GM12873 (cell line): ENCODE measurements around the gene DENND11.

Source experiments
- CTCF ChIP-seq: IDR thresholded peaks from 2 replicates; pipeline ENCODE4 v1.5.1; 2012; ENCODE audit warnings: low read depth, mild to moderate bottlenecking, moderate library complexity, low read length, control low read depth; ENCODE audit not compliant: insufficient read depth; ENCODE audit errors: missing control alignments

The DENND11 gene

GRCh38 chr7:141691540-141691939 lies 10.4 kb downstream of the DENND11 start:
- TF ChIP-seq CTCF = no peak

GRCh38 chr7:141688043-141688442 lies 13.9 kb downstream of the DENND11 start:
- TF ChIP-seq CTCF = no peak

- TF ChIP-seq CTCF = no peak
These were observed 15.3 kb downstream of the DENND11 start for GRCh38 chr7:141686670-141687069.

- no peak for TF ChIP-seq CTCF
These were observed 15.9 kb downstream of the DENND11 start for GRCh38 chr7:141686074-141686473.

- no peak for TF ChIP-seq CTCF
These were observed 16.5 kb downstream of the DENND11 start for GRCh38 chr7:141685285-141686023.

- no peak for TF ChIP-seq CTCF
These were observed 23.0 kb downstream of the DENND11 start for GRCh38 chr7:141679014-141679413.

- TF ChIP-seq CTCF = no peak
These were observed 25.3 kb downstream of the DENND11 start for GRCh38 chr7:141676618-141677017.
